HepG2 (cell line): ENCODE measurements around the gene GUCA2B. TPM values are rescaled to one million over a fixed set of nuclear protein-coding genes. Genes with fewer than 3 reads are reported as not detected.

Source experiments
- ELF3 ChIP-seq: IDR thresholded peaks from 2 replicates; pipeline ENCODE4 v1.6.1; 2016; ENCODE audit warnings: missing genetic modification reagents, missing compliant biosample characterization
- ETV5 ChIP-seq: IDR thresholded peaks from 2 replicates; pipeline ENCODE4 v1.6.1; 2018; ENCODE audit warnings: missing biosample characterization, missing genetic modification reagents, inconsistent platforms, borderline replicate concordance
- GABPA ChIP-seq, 2 experiments: IDR thresholded peaks; 2 replicates each; pipeline ENCODE4 v1.6.1; 2011 to 2016; ENCODE audit warnings: low read depth in 2 of 2, low read length in 1 of 2, missing biosample characterization in 1 of 2, missing genetic modification characterization in 1 of 2
- GLMP ChIP-seq: sonication (generic); formaldehyde crosslinking; IDR thresholded peaks from 2 replicates; pipeline ENCODE4 v1.9.0; 2021; ENCODE audit warnings: missing genetic modification reagents, mild to moderate bottlenecking, borderline replicate concordance
- HOXA5 ChIP-seq: sonication (generic); formaldehyde crosslinking; IDR thresholded peaks from 2 replicates; pipeline ENCODE4 v1.4.0; 2020; ENCODE audit warnings: missing genetic modification reagents
- MAFG ChIP-seq: sonication (generic); formaldehyde crosslinking; IDR thresholded peaks from 2 replicates; pipeline ENCODE4 v1.5.1; 2020; ENCODE audit warnings: mild to moderate bottlenecking, missing genetic modification reagents
- PCBP1 ChIP-seq: fragments of 200-400 bp; formaldehyde crosslinking; IDR thresholded peaks from 2 replicates; pipeline ENCODE4 v1.6.1; 2017; ENCODE audit warnings: mild to moderate bottlenecking, low read depth, low read length, borderline replicate concordance
- RARA ChIP-seq: IDR thresholded peaks from 2 replicates; pipeline ENCODE4 v1.6.1; 2016; ENCODE audit warnings: missing genetic modification reagents, missing compliant biosample characterization
- SALL1 ChIP-seq: sonication (generic); formaldehyde crosslinking; IDR thresholded peaks from 2 replicates; pipeline ENCODE4 v1.8.0; 2022; ENCODE audit warnings: mild to moderate bottlenecking, missing genetic modification reagents
- SNRNP70 ChIP-seq: fragments of 200-400 bp; formaldehyde crosslinking; IDR thresholded peaks from 2 replicates; pipeline ENCODE4 v1.6.1; 2017; ENCODE audit warnings: mild to moderate bottlenecking, low read depth, low read length, moderate library complexity
- SOX6 ChIP-seq, 2 experiments: fragments of 450-650 bp in 1 of 2; sonication (generic) in 1 of 2; formaldehyde crosslinking in 1 of 2; IDR thresholded peaks; 2 replicates each; pipeline versions ENCODE4 v1.4.0 to v1.6.1; 2017 to 2020; ENCODE audit warnings: antibody characterized with exemption in 1 of 2, mild to moderate bottlenecking in 1 of 2, missing genetic modification reagents in 1 of 2
- SPEN ChIP-seq: sonication (generic); formaldehyde crosslinking; IDR thresholded peaks from 2 replicates; pipeline ENCODE4 v1.5.1; 2020; ENCODE audit warnings: low read depth, mild to moderate bottlenecking, missing genetic modification reagents
- SRSF4 ChIP-seq: fragments of 200-400 bp; formaldehyde crosslinking; IDR thresholded peaks from one replicate; pipeline ENCODE4 v1.6.1; 2018; ENCODE audit warnings: mild to moderate bottlenecking, low read depth, low read length, moderate library complexity; ENCODE audit not compliant: poor library complexity, severe bottlenecking
- TCF7 ChIP-seq: sonication (generic); IDR thresholded peaks from 2 replicates; pipeline ENCODE4 v1.6.1; 2016; ENCODE audit warnings: antibody characterized with exemption, low read depth
- ZNF251 ChIP-seq: sonication (generic); formaldehyde crosslinking; IDR thresholded peaks from 2 replicates; pipeline ENCODE4 v1.9.0; 2021; ENCODE audit warnings: mild to moderate bottlenecking, missing genetic modification reagents
- polyA plus RNA-seq, 8 experiments: library from polyadenylated mRNA; depleted of rRNA in 3 of 8; stranded (reverse) in 7 of 8; unstranded in 1 of 8; fragments of >200 nt; fragmentation: Illumina TruSeq in 4 of 8; extraction: Trizol in 4 of 8; gene quantifications; 2 replicates each; pipeline versions ENCODE4 v1.2.1 to v1.2.3, GENCODE V29; 2011 to 2016; ENCODE audit warnings: low read depth in 4 of 8, missing spikeins in 1 of 8, mixed read lengths in 1 of 8; ENCODE audit not compliant: insufficient read depth in 1 of 8
- total RNA-seq, 5 experiments: library from RNA; depleted of rRNA; stranded (reverse); fragments of >200 nt; fragmentation: Illumina TruSeq; extraction: Trizol; gene quantifications; 2 replicates each; pipeline ENCODE4 v1.2.3, GENCODE V29; 2016; ENCODE audit warnings: low read depth in 1 of 5
- TF ChIP-seq, protein P1 (sequence below): sonication (generic); formaldehyde crosslinking; IDR thresholded peaks from 2 replicates; pipeline ENCODE4 v1.8.0; 2022; ENCODE audit warnings: missing genetic modification reagents, mild to moderate bottlenecking, moderate library complexity, borderline replicate concordance
- TF ChIP-seq, protein P2 (sequence below): sonication (generic); formaldehyde crosslinking; IDR thresholded peaks from 2 replicates; pipeline ENCODE4 v1.4.0; 2020; ENCODE audit warnings: mild to moderate bottlenecking, missing genetic modification reagents

GUCA2B gene
- total and polyA plus RNA-seq, 2 of the 13 experiments (the other 11 are each of a cell fraction or from before 2014, with no cell fraction given), result not detected

DNA sequence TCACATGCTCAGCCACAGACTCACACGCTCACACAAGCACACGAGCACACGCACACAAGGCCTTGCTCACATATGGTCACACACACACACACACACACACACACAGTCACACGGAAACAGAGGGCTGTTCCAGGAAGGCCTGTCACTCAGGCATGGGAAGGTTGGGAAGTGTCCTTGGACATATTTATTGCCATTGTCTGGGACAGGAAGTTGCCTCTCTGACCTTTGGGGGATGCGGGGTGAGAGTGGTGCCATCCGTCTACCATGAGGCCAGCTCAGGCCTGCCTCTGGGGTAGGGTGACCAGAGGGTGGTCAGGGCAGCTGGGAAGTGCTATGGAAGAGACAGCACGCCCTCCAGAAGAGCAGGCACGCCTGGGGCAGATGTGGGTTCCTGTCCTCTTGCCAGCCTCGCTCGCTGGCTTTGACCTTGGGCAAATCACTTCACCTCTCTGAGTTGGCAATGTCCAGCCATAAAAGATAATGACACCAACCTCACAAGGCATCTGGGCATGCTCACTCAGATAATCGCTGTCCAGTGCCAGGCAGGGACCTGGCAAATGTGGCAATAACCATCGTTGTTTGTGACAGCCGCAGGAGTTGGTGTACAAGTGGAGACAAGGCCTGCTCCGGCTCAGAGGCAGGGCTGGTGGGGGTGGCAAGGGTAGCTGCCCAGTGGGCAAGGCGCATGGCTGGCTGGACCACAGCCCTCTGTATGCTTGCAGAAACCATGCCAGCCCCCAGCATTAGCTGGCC lies 19.3 kb downstream of the GUCA2B start (continued):
- TF ChIP-seq GLMP (CRISPR knock-in tag) (no peak), SALL1 (CRISPR knock-in tag) (peak; percentile 40; the same call in 1 of the 2 replicates), SPEN (0 out of 2 replicates have a peak, but pooled peaks have one; percentile 24), SOX6 (IDR thresholded peaks at IDR 0.05) (no peak), SOX6 (CRISPR knock-in tag; IDR thresholded peaks at IDR 0.05) (peak; percentile 58), TCF7 (no peak), ELF3 (CRISPR knock-in tag) (peak; percentile 69; the same call in 1 of the 2 replicates), ETV5 (CRISPR knock-in tag) (peak; percentile 34; the same call in 1 of the 2 replicates), HOXA5 (CRISPR knock-in tag) (no peak), PCBP1 (no peak), ZNF251 (CRISPR knock-in tag) (no peak), SNRNP70 (no peak), GABPA (IDR thresholded peaks at IDR 0.05; ENCODE audit: low read depth, low read length) (peak; percentile 7; the same call in 1 of the 2 replicates), GABPA (CRISPR knock-in tag; IDR thresholded peaks at IDR 0.05; ENCODE audit: low read depth) (no peak), MAFG (CRISPR knock-in tag) (no peak), SRSF4 (no peak), RARA (peak; percentile 78)
- TF ChIP-seq, protein P1, sequence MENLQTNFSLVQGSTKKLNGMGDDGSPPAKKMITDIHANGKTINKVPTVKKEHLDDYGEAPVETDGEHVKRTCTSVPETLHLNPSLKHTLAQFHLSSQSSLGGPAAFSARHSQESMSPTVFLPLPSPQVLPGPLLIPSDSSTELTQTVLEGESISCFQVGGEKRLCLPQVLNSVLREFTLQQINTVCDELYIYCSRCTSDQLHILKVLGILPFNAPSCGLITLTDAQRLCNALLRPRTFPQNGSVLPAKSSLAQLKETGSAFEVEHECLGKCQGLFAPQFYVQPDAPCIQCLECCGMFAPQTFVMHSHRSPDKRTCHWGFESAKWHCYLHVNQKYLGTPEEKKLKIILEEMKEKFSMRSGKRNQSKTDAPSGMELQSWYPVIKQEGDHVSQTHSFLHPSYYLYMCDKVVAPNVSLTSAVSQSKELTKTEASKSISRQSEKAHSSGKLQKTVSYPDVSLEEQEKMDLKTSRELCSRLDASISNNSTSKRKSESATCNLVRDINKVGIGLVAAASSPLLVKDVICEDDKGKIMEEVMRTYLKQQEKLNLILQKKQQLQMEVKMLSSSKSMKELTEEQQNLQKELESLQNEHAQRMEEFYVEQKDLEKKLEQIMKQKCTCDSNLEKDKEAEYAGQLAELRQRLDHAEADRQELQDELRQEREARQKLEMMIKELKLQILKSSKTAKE, result peak; percentile 28; the same call in 1 of the 2 replicates
- TF ChIP-seq, protein P2, sequence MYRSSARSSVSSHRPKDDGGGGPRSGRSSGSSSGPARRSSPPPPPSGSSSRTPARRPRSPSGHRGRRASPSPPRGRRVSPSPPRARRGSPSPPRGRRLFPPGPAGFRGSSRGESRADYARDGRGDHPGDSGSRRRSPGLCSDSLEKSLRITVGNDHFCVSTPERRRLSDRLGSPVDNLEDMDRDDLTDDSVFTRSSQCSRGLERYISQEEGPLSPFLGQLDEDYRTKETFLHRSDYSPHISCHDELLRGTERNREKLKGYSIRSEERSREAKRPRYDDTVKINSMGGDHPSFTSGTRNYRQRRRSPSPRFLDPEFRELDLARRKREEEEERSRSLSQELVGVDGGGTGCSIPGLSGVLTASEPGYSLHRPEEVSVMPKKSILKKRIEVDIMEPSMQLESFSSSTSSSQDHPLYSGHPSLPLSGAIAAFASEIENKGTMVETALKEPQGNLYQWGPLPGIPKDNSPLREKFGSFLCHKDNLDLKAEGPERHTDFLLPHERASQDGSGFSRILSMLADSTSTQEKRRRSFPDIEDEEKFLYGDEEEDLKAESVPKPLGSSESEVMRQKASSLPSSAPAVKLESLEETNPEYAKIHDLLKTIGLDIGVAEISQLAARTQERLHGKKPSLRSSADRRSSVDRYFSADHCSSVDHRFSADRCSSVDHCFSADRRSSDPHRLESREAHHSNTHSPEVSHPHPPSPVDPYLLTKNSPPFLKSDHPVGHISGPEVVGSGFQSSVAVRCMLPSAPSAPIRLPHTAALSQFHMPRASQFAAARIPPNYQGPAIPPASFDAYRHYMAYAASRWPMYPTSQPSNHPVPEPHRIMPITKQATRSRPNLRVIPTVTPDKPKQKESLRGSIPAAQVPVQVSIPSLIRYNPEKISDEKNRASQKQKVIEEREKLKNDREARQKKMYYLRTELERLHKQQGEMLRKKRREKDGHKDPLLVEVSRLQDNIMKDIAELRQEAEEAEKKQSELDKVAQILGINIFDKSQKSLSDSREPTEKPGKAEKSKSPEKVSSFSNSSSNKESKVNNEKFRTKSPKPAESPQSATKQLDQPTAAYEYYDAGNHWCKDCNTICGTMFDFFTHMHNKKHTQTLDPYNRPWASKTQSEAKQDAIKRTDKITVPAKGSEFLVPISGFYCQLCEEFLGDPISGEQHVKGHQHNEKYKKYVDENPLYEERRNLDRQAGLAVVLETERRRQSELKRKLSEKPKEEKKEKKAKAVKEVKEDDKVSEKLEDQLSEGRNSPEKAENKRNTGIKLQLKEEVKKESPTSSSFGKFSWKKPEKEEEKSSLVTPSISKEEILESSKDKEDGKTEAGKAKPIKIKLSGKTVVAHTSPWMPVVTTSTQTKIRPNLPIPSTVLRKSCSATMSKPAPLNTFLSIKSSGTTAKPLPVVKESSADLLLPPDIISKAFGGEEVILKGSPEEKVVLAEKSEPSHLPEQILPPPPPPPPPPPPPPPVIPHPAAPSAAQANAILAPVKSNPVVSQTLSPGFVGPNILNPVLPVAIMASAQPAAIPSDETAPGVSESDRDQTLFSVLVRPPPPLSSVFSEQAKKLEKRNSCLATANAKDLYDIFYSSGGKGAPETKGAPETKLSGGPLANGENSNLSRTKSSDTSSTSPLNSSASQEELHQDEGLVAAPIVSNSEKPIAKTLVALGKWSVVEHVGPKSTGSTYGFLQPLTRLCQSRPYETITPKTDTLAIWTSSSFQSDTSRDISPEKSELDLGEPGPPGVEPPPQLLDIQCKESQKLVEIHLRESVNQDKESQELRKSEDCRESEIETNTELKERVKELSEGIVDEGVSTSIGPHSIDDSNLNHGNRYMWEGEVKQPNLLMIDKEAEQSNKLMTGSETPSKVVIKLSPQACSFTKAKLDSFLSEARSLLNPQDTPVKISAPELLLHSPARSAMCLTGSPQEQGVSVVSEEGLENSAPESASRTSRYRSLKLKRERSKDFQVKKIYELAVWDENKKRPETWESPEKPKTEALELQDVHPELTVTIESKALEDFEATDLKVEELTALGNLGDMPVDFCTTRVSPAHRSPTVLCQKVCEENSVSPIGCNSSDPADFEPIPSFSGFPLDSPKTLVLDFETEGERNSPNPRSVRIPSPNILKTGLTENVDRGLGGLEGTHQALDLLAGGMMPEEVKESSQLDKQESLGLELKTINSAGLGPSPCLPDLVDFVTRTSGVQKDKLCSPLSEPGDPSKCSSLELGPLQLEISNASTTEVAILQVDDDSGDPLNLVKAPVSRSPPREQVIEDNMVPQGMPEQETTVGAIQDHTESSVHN (CRISPR knock-in tag), result 0 out of 2 replicates have a peak, but pooled peaks have one; percentile 32
